Mesenchymal stem cell (in vitro differentiated cells and primary cell): Measurements from ENCODE around the gene CCS. TPM values are rescaled to one million over a fixed set of nuclear protein-coding genes. Genes with fewer than 3 reads are reported as not detected.

ENCODE experiments used
- DNase-seq: peaks from one replicate; pipeline ENCODE4 v3.0.0-alpha.2; 2013
- H2AFZ ChIP-seq: one replicate; pipeline ENCODE4 v1.6.1; 2013; ENCODE audit warnings: low read depth, mild to moderate bottlenecking, control low read depth, inconsistent platforms, low read length, moderate library complexity
- H2AK5ac ChIP-seq: 2 replicates; pipeline ENCODE4 v1.6.1; 2013; ENCODE audit warnings: low read length, moderate library complexity, mild to moderate bottlenecking, inconsistent platforms; ENCODE audit not compliant: severe bottlenecking
- H2BK120ac ChIP-seq: one replicate; pipeline ENCODE4 v1.6.1; 2013; ENCODE audit warnings: low read depth, mild to moderate bottlenecking, inconsistent platforms, low read length, moderate library complexity
- H2BK12ac ChIP-seq, 2 experiments: one replicate each; pipeline ENCODE4 v1.6.1; 2013; ENCODE audit warnings: inconsistent platforms in 2 of 2, low read length in 2 of 2, mild to moderate bottlenecking in 2 of 2, moderate library complexity in 2 of 2, control low read depth in 1 of 2
- H2BK15ac ChIP-seq: one replicate; pipeline ENCODE4 v1.6.1; 2013; ENCODE audit warnings: mild to moderate bottlenecking, low read depth, inconsistent platforms; ENCODE audit not compliant: poor library complexity, severe bottlenecking
- H2BK5ac ChIP-seq: 2 replicates; pipeline ENCODE4 v1.6.1; 2013; ENCODE audit warnings: low read depth, mild to moderate bottlenecking, low read length, control low read depth, inconsistent platforms; ENCODE audit not compliant: poor library complexity, severe bottlenecking
- H3K14ac ChIP-seq, 2 experiments: one replicate each; pipeline ENCODE4 v1.6.1; 2013; ENCODE audit warnings: inconsistent platforms in 2 of 2, low read length in 2 of 2, control low read depth in 1 of 2, mild to moderate bottlenecking in 1 of 2, moderate library complexity in 1 of 2
- H3K18ac ChIP-seq, 2 experiments: one replicate each; pipeline ENCODE4 v1.6.1; 2013; ENCODE audit warnings: inconsistent platforms in 2 of 2, low read length in 2 of 2, control low read depth in 1 of 2, low read depth in 1 of 2, mild to moderate bottlenecking in 1 of 2
- H3K23ac ChIP-seq, 2 experiments: one replicate each; pipeline ENCODE4 v1.6.1; 2013; ENCODE audit warnings: inconsistent platforms in 2 of 2, low read length in 2 of 2, mild to moderate bottlenecking in 2 of 2, moderate library complexity in 2 of 2, control low read depth in 1 of 2
- H3K27ac ChIP-seq: 2 replicates; pipeline ENCODE4 v1.5.1; 2013; ENCODE audit warnings: mild to moderate bottlenecking, moderate library complexity, low read length, control low read depth, inconsistent platforms; ENCODE audit not compliant: poor library complexity, severe bottlenecking
- H3K27me3 ChIP-seq, 2 experiments: 2 replicates each; pipeline versions ENCODE4 v1.6.1 to v1.7.0; 2013; ENCODE audit warnings: low read length in 2 of 2, mild to moderate bottlenecking in 2 of 2, moderate library complexity in 2 of 2, control low read depth in 1 of 2, inconsistent platforms in 1 of 2; ENCODE audit not compliant: control insufficient read depth in 1 of 2, insufficient read depth in 1 of 2
- H3K36me3 ChIP-seq, 2 experiments: 2 replicates each; pipeline versions ENCODE4 v1.6.1 to v1.7.0; 2013; ENCODE audit warnings: low read length in 2 of 2, control low read depth in 1 of 2, inconsistent platforms in 1 of 2, low read depth in 1 of 2, mild to moderate bottlenecking in 1 of 2; ENCODE audit not compliant: insufficient read depth in 2 of 2, control insufficient read depth in 1 of 2
- H3K4ac ChIP-seq, 2 experiments: one replicate each; pipeline ENCODE4 v1.6.1; 2013; ENCODE audit warnings: inconsistent platforms in 2 of 2, low read length in 2 of 2, mild to moderate bottlenecking in 2 of 2, moderate library complexity in 2 of 2, control low read depth in 1 of 2, low read depth in 1 of 2
- H3K4me1 ChIP-seq: 2 replicates; pipeline ENCODE4 v1.6.1; 2013; ENCODE audit warnings: low read depth, low read length, control low read depth; ENCODE audit not compliant: control insufficient read depth, insufficient read depth
- H3K4me2 ChIP-seq: 2 replicates; pipeline ENCODE4 v1.6.1; 2013; ENCODE audit warnings: low read length, mild to moderate bottlenecking, inconsistent platforms; ENCODE audit not compliant: poor library complexity, severe bottlenecking
- H3K4me3 ChIP-seq, 2 experiments: 2 replicates each; pipeline versions ENCODE4 v1.5.1 to v1.7.0; 2013; ENCODE audit warnings: low read length in 2 of 2, mild to moderate bottlenecking in 2 of 2, control low read depth in 1 of 2, low read depth in 1 of 2; ENCODE audit not compliant: insufficient read depth in 1 of 2
- H3K79me1 ChIP-seq: replicated peaks from 2 replicates; pipeline ENCODE4 v1.6.1; 2013; ENCODE audit warnings: mild to moderate bottlenecking, control low read depth, low read length, inconsistent platforms; ENCODE audit not compliant: poor library complexity, severe bottlenecking
- H3K9ac ChIP-seq: 2 replicates; pipeline ENCODE4 v1.7.0; 2013; ENCODE audit warnings: mild to moderate bottlenecking, low read length, moderate library complexity
- H3K9me3 ChIP-seq: 2 replicates; pipeline ENCODE4 v1.7.0; 2013; ENCODE audit warnings: mild to moderate bottlenecking, low read length; ENCODE audit not compliant: control insufficient read depth
- H4K8ac ChIP-seq: one replicate; pipeline ENCODE4 v1.6.1; 2013; ENCODE audit warnings: inconsistent platforms, mild to moderate bottlenecking, low read length, moderate library complexity
- H4K91ac ChIP-seq: one replicate; pipeline ENCODE4 v1.6.1; 2013; ENCODE audit warnings: mild to moderate bottlenecking, low read length, inconsistent platforms
- WGBS: methylation state at CpG from one replicate; pipeline ENCODE4 v1.1.7; 2013; ENCODE audit warnings: mixed read lengths; 5-methylcytosine and 5-hydroxymethylcytosine counted together
- small RNA-seq: library from polyadenylated mRNA; stranded (forward); fragments of <200 nt; extraction: miRNeasy Mini kit (QIAGEN cat#:217004); gene quantifications from one replicate; pipeline ENCODE3, GENCODE V24; 2013; ENCODE audit warnings: low read depth

CCS gene

GRCh38 chr11:66653123-66653522 lies 60.1 kb downstream of the CCS start:
- H3K4me2 ChIP-seq, result no peak overlapping the region
- no peak overlapping the region for H2AFZ ChIP-seq
- no peak for DNase-seq
- H3K9ac ChIP-seq, result no peak overlapping the region
- no peak overlapping the region for H2BK5ac ChIP-seq
- no peak overlapping the region for H2BK15ac ChIP-seq
- no peaks in the 10 kb centered on the region for H3K9me3 ChIP-seq
- H3K4me3 ChIP-seq, result no peak overlapping the region
- no peak overlapping the region for H2BK120ac ChIP-seq
- WGBS, result 100% methylated on average over 6 of the region's 6 CpGs
- no peaks in the 10 kb centered on the region for H3K27me3 ChIP-seq
- H3K4ac ChIP-seq, result no peak overlapping the region
- no peak overlapping the region for H4K8ac ChIP-seq
- no peak overlapping the region for H3K14ac ChIP-seq
- no peak overlapping the region for H2AK5ac ChIP-seq
- no peak overlapping the region for H3K27ac ChIP-seq
- H3K36me3 ChIP-seq, result peaks cover 54 to 65% of the 10 kb centered on the region in 2 experiments
- no peak overlapping the region for H4K91ac ChIP-seq
- no peak overlapping the region for H3K18ac ChIP-seq
- H3K23ac ChIP-seq, result no peak overlapping the region
- peaks cover 2% of the 10 kb centered on the region for H3K4me1 ChIP-seq
- peaks cover 8% of the 10 kb centered on the region for H3K79me1 ChIP-seq
- H2BK12ac ChIP-seq, result no peak overlapping the region

Small RNAs within 50 kb of the gene (small RNA-seq; reads per million reads assigned to genes)
- gene RNU4-39P, result not detected
